Measurements from ENCODE around the gene DUOX1. TPM values are rescaled to one million over a fixed set of nuclear protein-coding genes. Genes with fewer than 3 reads are reported as not detected.

The DUOX1 gene
- total RNA-seq, 1 experiment from 2014 or later, result not detected

GRCh38 chr15:45181491-45182285 lies 51.9 kb downstream of the DUOX1 start:
- TF ChIP-seq, protein P1, sequence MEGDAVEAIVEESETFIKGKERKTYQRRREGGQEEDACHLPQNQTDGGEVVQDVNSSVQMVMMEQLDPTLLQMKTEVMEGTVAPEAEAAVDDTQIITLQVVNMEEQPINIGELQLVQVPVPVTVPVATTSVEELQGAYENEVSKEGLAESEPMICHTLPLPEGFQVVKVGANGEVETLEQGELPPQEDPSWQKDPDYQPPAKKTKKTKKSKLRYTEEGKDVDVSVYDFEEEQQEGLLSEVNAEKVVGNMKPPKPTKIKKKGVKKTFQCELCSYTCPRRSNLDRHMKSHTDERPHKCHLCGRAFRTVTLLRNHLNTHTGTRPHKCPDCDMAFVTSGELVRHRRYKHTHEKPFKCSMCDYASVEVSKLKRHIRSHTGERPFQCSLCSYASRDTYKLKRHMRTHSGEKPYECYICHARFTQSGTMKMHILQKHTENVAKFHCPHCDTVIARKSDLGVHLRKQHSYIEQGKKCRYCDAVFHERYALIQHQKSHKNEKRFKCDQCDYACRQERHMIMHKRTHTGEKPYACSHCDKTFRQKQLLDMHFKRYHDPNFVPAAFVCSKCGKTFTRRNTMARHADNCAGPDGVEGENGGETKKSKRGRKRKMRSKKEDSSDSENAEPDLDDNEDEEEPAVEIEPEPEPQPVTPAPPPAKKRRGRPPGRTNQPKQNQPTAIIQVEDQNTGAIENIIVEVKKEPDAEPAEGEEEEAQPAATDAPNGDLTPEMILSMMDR (conservative IDR thresholded peaks at IDR 0.05), result no peak
- no peak for TF ChIP-seq EZH2 (IDR thresholded peaks at IDR 0.05; ENCODE audit: low read depth)
- H3K4me3 ChIP-seq, result no peak overlapping the region
- intact Hi-C loops (cut with micrococcal nuclease; ENCODE audit: unreplicated experiment), result no loop called here
- DNase-seq, result no peak
- H3K36me3 ChIP-seq (ENCODE audit: low read depth), result no peaks in the 10 kb centered on the region
- no peaks in the 10 kb centered on the region for H3K27me3 ChIP-seq (ENCODE audit: insufficient read depth, low read depth)
- H3K4me2 ChIP-seq, result no peak overlapping the region
- no TSS peak for BruUV-seq (replicated peaks)
- H3K79me2 ChIP-seq (ENCODE audit: low read depth), result no peaks in the 10 kb centered on the region
- no peak overlapping the region for H2AFZ ChIP-seq
- H3F3A ChIP-seq (ENCODE audit: insufficient read depth, low read depth), result no peaks in the 10 kb centered on the region
- 0 out of 2 replicates have a peak, but pooled peaks cover 5% of the 10 kb centered on the region for H3K4me1 ChIP-seq (replicated peaks; ENCODE audit: insufficient read depth)
- ChIA-PET CTCF (interaction anchor here (0.6 to 2.0 kb wide), 2 partner anchors 14 to 250 kb away, joined by 3 to 6 read pairs; no protein-coding TSS in a partner anchor), POLR2A (ENCODE audit: unreplicated experiment) (no interaction called here)
- H3K9me3 ChIP-seq (ENCODE audit: insufficient read depth, low read depth), result no peaks in the 10 kb centered on the region
- no peak overlapping the region for H3K27ac ChIP-seq
- H3K9me2 ChIP-seq (ENCODE audit: insufficient read depth), result no peaks in the 10 kb centered on the region
- no peaks in the 10 kb centered on the region for H4K20me1 ChIP-seq (ENCODE audit: insufficient read depth)

DNA sequence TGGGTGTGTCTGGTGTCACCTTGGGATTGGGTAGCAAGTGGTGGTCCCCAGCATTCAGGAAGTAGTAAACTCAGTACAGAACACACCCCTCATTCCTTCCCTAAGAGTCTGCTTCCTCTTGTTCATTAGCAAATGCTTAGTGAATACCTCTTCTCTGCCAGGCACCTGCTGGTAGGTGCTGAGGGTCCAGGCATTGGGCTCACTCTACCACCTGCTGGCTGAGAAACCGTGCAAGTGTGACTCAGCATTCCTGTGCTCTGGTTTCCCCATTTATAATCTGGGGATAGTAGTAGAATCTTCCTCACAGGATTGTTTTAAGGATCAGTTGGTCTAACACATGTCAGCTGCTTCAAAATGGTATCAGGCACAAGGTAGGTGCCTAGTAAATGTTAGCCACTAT lies 53.2 kb downstream of the DUOX1 start:
- Histone ChIP-seq H3K4me1 (replicated peaks; ENCODE audit: insufficient read depth) (0 out of 2 replicates have a peak, but pooled peaks cover 5% of the 10 kb centered on the region), H2AFZ (no peak overlapping the region), H3K36me3 (ENCODE audit: low read depth) (no peaks in the 10 kb centered on the region), H3K4me3 (no peak overlapping the region), H3F3A (ENCODE audit: insufficient read depth, low read depth) (no peaks in the 10 kb centered on the region), H3K9me2 (ENCODE audit: insufficient read depth) (no peaks in the 10 kb centered on the region), H3K27ac (no peak overlapping the region), H3K9me3 (ENCODE audit: insufficient read depth, low read depth) (no peaks in the 10 kb centered on the region), H4K20me1 (ENCODE audit: insufficient read depth) (no peaks in the 10 kb centered on the region), H3K4me2 (no peak overlapping the region), H3K27me3 (ENCODE audit: insufficient read depth, low read depth) (no peaks in the 10 kb centered on the region), H3K79me2 (ENCODE audit: low read depth) (no peaks in the 10 kb centered on the region)
- no peak for DNase-seq
- CTCF ChIA-PET, result no interaction called here
- POLR2A ChIA-PET (ENCODE audit: unreplicated experiment), result no interaction called here
- intact Hi-C loops (cut with micrococcal nuclease; ENCODE audit: unreplicated experiment), result no loop called here
- TF ChIP-seq, protein P1 (conservative IDR thresholded peaks at IDR 0.05), result no peak
- no peak for TF ChIP-seq EZH2 (IDR thresholded peaks at IDR 0.05; ENCODE audit: low read depth)
- BruUV-seq (replicated peaks), result no TSS peak

DNA sequence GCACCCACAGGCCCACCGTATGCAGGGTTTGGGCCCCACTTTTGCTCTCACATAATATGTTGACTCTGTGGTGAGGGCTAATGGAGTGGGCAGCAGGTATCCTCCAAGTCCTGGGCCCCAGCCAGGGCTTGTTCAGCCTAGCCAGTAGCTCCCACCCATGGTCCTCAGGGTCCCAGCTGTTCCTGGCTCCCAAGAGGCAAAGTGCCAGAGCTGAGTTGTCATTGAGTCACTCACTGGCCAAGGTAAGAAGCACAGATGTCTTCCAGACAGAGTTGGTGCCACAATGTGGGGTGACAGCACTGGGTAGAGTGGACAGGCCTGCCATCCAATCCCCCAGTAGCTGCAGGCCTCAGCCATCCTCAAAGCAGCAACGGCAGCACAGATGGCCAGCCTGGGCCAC lies 53.7 kb downstream of the DUOX1 start:
- CTCF ChIA-PET, result no interaction called here
- Histone ChIP-seq H3K36me3 (ENCODE audit: low read depth) (no peaks in the 10 kb centered on the region), H4K20me1 (ENCODE audit: insufficient read depth) (no peaks in the 10 kb centered on the region), H3K4me2 (no peak overlapping the region), H3K27me3 (ENCODE audit: insufficient read depth, low read depth) (no peaks in the 10 kb centered on the region), H3K4me1 (replicated peaks; ENCODE audit: insufficient read depth) (0 out of 2 replicates have a peak, but pooled peaks cover 5% of the 10 kb centered on the region), H3K9me3 (ENCODE audit: insufficient read depth, low read depth) (no peaks in the 10 kb centered on the region), H3K9me2 (ENCODE audit: insufficient read depth) (no peaks in the 10 kb centered on the region), H3F3A (ENCODE audit: insufficient read depth, low read depth) (no peaks in the 10 kb centered on the region), H2AFZ (no peak overlapping the region), H3K79me2 (ENCODE audit: low read depth) (no peaks in the 10 kb centered on the region), H3K27ac (no peak overlapping the region), H3K4me3 (no peak overlapping the region)
- intact Hi-C loops (cut with micrococcal nuclease; ENCODE audit: unreplicated experiment), result no loop called here
- no peak for DNase-seq
- POLR2A ChIA-PET (ENCODE audit: unreplicated experiment), result no interaction called here
- no TSS peak for BruUV-seq (replicated peaks)
- no peak for TF ChIP-seq EZH2 (IDR thresholded peaks at IDR 0.05; ENCODE audit: low read depth)
- TF ChIP-seq, protein P1 (conservative IDR thresholded peaks at IDR 0.05), result no peak

Data from PC-9 (cell line).